K562 (cell line): Measurements from ENCODE around the gene CCDC77. TPM values are rescaled to one million over a fixed set of nuclear protein-coding genes. Genes with fewer than 3 reads are reported as not detected.
A peak's percentile ranks its signal among the peaks of the same experiment; 100 is the strongest.

Experiments used
- BHLHE40 ChIP-seq: IDR thresholded peaks from 2 replicates; pipeline ENCODE4 v1.6.1; 2011; ENCODE audit warnings: low read length, improper control_type of control experiment
- JUNB ChIP-seq: fragments of 450-650 bp; formaldehyde crosslinking; conservative IDR thresholded peaks from 2 replicates; pipeline ENCODE4 v1.4.0; 2020; ENCODE audit warnings: mild to moderate bottlenecking
- KLF13 ChIP-seq: fragments of 450-650 bp; IDR thresholded peaks from 2 replicates; pipeline ENCODE4 v1.6.1; 2016; ENCODE audit warnings: missing genetic modification characterization, low read depth, mild to moderate bottlenecking, missing compliant biosample characterization, moderate library complexity, borderline replicate concordance
- MNT ChIP-seq, 2 experiments: fragments of 450-650 bp; conservative IDR thresholded peaks; 2 replicates each; pipeline ENCODE4 v1.6.1; 2017; ENCODE audit warnings: mild to moderate bottlenecking in 2 of 2, moderate library complexity in 2 of 2
- MYNN ChIP-seq, 2 experiments: sonication (generic); formaldehyde crosslinking in 1 of 2; IDR thresholded peaks; 2 replicates each; pipeline versions ENCODE4 v1.5.0 to v1.6.1; 2016 to 2020; ENCODE audit warnings: antibody characterized with exemption in 1 of 2, missing genetic modification reagents in 1 of 2
- RB1 ChIP-seq: fragments of 450-650 bp; IDR thresholded peaks from 2 replicates; pipeline ENCODE4 v1.6.1; 2017; ENCODE audit warnings: low read depth, mild to moderate bottlenecking
- RBM22 ChIP-seq: fragments of 200-400 bp; formaldehyde crosslinking; IDR thresholded peaks from 2 replicates; pipeline ENCODE4 v1.6.1; 2018; ENCODE audit warnings: low read length, low read depth; ENCODE audit not compliant: poor library complexity, severe bottlenecking
- REST ChIP-seq, 2 experiments: fragments of 450-650 bp; formaldehyde crosslinking in 1 of 2; IDR thresholded peaks; 2 replicates each; pipeline versions ENCODE4 v1.4.0 to v1.6.1; 2014 to 2020; ENCODE audit warnings: mild to moderate bottlenecking in 2 of 2, borderline replicate concordance in 1 of 2, low read depth in 1 of 2
- RNF219 ChIP-seq: fragments of 250-450 bp; sonication (Bioruptor Pico); IDR thresholded peaks from 2 replicates; pipeline ENCODE4 v1.5.0; 2022; ENCODE audit warnings: mild to moderate bottlenecking
- SMAD3 ChIP-seq: fragments of 450-650 bp; formaldehyde crosslinking; conservative IDR thresholded peaks from 2 replicates; pipeline ENCODE4 v1.4.0; 2020; ENCODE audit warnings: mild to moderate bottlenecking
- SMC3 ChIP-seq: conservative IDR thresholded peaks from 2 replicates; pipeline ENCODE4 v1.6.1; 2011; ENCODE audit warnings: low read depth, low read length, improper control_type of control experiment; ENCODE audit not compliant: insufficient read depth
- ZFX ChIP-seq: sonication (generic); formaldehyde crosslinking; IDR thresholded peaks from 2 replicates; pipeline ENCODE4 v1.8.0; 2022; ENCODE audit warnings: mild to moderate bottlenecking, missing genetic modification reagents, moderate library complexity
- ZNF263 ChIP-seq: sonication (generic); formaldehyde crosslinking; IDR thresholded peaks from 2 replicates; pipeline ENCODE4 v1.8.0; 2022; ENCODE audit warnings: mild to moderate bottlenecking, missing genetic modification reagents, borderline replicate concordance
- polyA plus RNA-seq, 8 experiments: library from polyadenylated mRNA; depleted of rRNA in 4 of 8; stranded (reverse) in 5 of 8; unstranded in 3 of 8; fragments of >200 nt; fragmentation: Nextera tagmentation in 2 of 8; fragmentation: Illumina TruSeq in 1 of 8; extraction: Ambion mirVana in 2 of 8; extraction: Trizol in 1 of 8; gene quantifications; 2 replicates each; pipeline versions ENCODE4 v1.2.1 to v1.2.3, GENCODE V29; 2011 to 2014; ENCODE audit warnings: inconsistent platforms in 1 of 8, missing spikeins in 1 of 8
- total RNA-seq, 7 experiments: library from RNA; depleted of rRNA in 6 of 7; stranded (reverse); fragments of >200 nt in 6 of 7; fragmentation: Illumina TruSeq in 2 of 7; extraction: Trizol in 2 of 7; gene quantifications; 2 replicates each; pipeline versions ENCODE4 v1.2.1 to v1.2.3, GENCODE V29; 2011 to 2021; ENCODE audit warnings: low replicate concordance in 1 of 7

Gene CCDC77
- total and polyA plus RNA-seq, 9 of the 15 experiments (the other 6 are each of a cell fraction or from before 2014, with no cell fraction given), result 10.5 to 26.5 (median 17.8) TPM

GRCh38 chr12:389142-390096 is 12.0 kb upstream of the CCDC77 start, which contains the start of gene KDM5A (continued):
- no peak for TF ChIP-seq REST (IDR thresholded peaks at IDR 0.05; ENCODE audit: borderline replicate concordance)
- no peak for TF ChIP-seq REST (CRISPR knock-in tag; IDR thresholded peaks at IDR 0.05; ENCODE audit: low read depth)
- TF ChIP-seq ZFX (CRISPR knock-in tag), result peak; percentile 35
- TF ChIP-seq RB1, result peak; percentile 28; the same call in 1 of the 2 replicates
- TF ChIP-seq MYNN (IDR thresholded peaks at IDR 0.05), result no peak
- TF ChIP-seq MYNN (CRISPR knock-in tag; IDR thresholded peaks at IDR 0.05), result no peak
- peak; percentile 83 to 93 for TF ChIP-seq MNT (conservative IDR thresholded peaks at IDR 0.05)
- TF ChIP-seq BHLHE40, result no peak
- 0 out of 2 replicates have a peak, but pooled peaks have one; percentile 32 for TF ChIP-seq KLF13 (tag)
- no peak for TF ChIP-seq RNF219 (CRISPR knock-in tag)
- no peak for TF ChIP-seq RBM22
- TF ChIP-seq JUNB, result no peak
- TF ChIP-seq SMAD3 (CRISPR knock-in tag), result no peak
- no peak for TF ChIP-seq ZNF263 (CRISPR knock-in tag)
- TF ChIP-seq SMC3, result no peak
